ENCODE results near the gene AKAP13. TPM values are rescaled to one million over a fixed set of nuclear protein-coding genes. Genes with fewer than 3 reads are reported as not detected.
"Not testable (repeated sequence)": the region's sequence is repeated elsewhere in the genome, so short reads cannot be mapped to it uniquely, and the experiment has no call there.

AKAP13 gene
- polyA plus RNA-seq, 1 donor from 2014 or later, result 10.0 TPM

GRCh38 chr15:85483955-85484354 lies 103.6 kb downstream of the AKAP13 start:
- H3K36me3 ChIP-seq (ENCODE audit: insufficient read depth, low read length); H3K9me2 ChIP-seq (ENCODE audit: insufficient read depth, low read length); H3K79me2 ChIP-seq (replicated peaks; ENCODE audit: insufficient read depth, low read length); H4K20me1 ChIP-seq (ENCODE audit: insufficient read depth); H3K4me3 ChIP-seq (ENCODE audit: low read length); H3K27me3 ChIP-seq (ENCODE audit: insufficient read depth, low read depth, low read length); H3K9ac ChIP-seq (ENCODE audit: low read length); H3F3A ChIP-seq (ENCODE audit: insufficient read depth, low read length, poor library complexity, severe bottlenecking); H3K9me3 ChIP-seq (ENCODE audit: low read length); H2AFZ ChIP-seq (ENCODE audit: low read depth, low read length); H3K27ac ChIP-seq (ENCODE audit: low read length); H3K4me2 ChIP-seq (ENCODE audit: low read length): not testable (repeated sequence)

DNA sequence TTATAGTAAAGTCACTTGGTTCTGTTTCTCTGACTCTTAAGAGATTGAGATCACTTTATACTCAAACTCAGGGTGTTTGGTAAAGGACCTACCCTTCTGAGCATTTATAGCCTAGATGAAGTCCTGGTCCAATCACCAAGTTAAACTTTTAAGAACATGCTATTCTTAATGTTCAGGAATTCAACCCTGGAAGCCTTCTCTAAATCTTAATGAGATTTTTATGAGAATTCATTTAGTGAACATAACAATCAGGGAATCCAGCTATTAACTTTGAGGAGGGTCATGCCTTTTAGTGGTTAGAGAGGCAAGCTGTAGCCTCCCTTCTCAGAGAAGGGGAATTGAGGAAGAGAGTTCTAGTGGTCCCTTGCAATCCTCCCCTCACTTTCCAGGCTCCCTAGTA lies 104.5 kb downstream of the AKAP13 start:
- H3K27me3 ChIP-seq (ENCODE audit: insufficient read depth, low read depth, low read length); H3K36me3 ChIP-seq (ENCODE audit: insufficient read depth, low read length); H3K4me3 ChIP-seq (ENCODE audit: low read length); H3K4me2 ChIP-seq (ENCODE audit: low read length); H3K79me2 ChIP-seq (replicated peaks; ENCODE audit: insufficient read depth, low read length); H3F3A ChIP-seq (ENCODE audit: insufficient read depth, low read length, poor library complexity, severe bottlenecking); H4K20me1 ChIP-seq (ENCODE audit: insufficient read depth); H3K9me3 ChIP-seq (ENCODE audit: low read length); H3K9me2 ChIP-seq (ENCODE audit: insufficient read depth, low read length); H2AFZ ChIP-seq (ENCODE audit: low read depth, low read length); H3K27ac ChIP-seq (ENCODE audit: low read length); H3K9ac ChIP-seq (ENCODE audit: low read length): not testable (repeated sequence)

GRCh38 chr15:85485956-85486567 lies 105.7 kb downstream of the AKAP13 start:
- Histone ChIP-seq H3F3A (ENCODE audit: insufficient read depth, low read length, poor library complexity, severe bottlenecking) (no peaks in the 10 kb centered on the region), H3K4me2 (ENCODE audit: low read length) (no peak overlapping the region), H2AFZ (ENCODE audit: low read depth, low read length) (no peak overlapping the region), H3K79me2 (replicated peaks; ENCODE audit: insufficient read depth, low read length) (no peaks in the 10 kb centered on the region), H4K20me1 (ENCODE audit: insufficient read depth) (no peaks in the 10 kb centered on the region), H3K9me2 (ENCODE audit: insufficient read depth, low read length) (no peaks in the 10 kb centered on the region), H3K4me3 (ENCODE audit: low read length) (no peak overlapping the region), H3K9ac (ENCODE audit: low read length) (no peak overlapping the region), H3K9me3 (ENCODE audit: low read length) (no peaks in the 10 kb centered on the region), H3K27me3 (ENCODE audit: insufficient read depth, low read depth, low read length) (no peaks in the 10 kb centered on the region), H3K36me3 (ENCODE audit: insufficient read depth, low read length) (no peaks in the 10 kb centered on the region), H3K27ac (ENCODE audit: low read length) (no peak overlapping the region)
- TF ChIP-seq EP300 (conservative IDR thresholded peaks at IDR 0.05; ENCODE audit: poor library complexity, severe bottlenecking), result no peak
- peak; percentile 89 for TF ChIP-seq SMC3 (conservative IDR thresholded peaks at IDR 0.05; ENCODE audit: poor library complexity)
- TF ChIP-seq, protein P1, sequence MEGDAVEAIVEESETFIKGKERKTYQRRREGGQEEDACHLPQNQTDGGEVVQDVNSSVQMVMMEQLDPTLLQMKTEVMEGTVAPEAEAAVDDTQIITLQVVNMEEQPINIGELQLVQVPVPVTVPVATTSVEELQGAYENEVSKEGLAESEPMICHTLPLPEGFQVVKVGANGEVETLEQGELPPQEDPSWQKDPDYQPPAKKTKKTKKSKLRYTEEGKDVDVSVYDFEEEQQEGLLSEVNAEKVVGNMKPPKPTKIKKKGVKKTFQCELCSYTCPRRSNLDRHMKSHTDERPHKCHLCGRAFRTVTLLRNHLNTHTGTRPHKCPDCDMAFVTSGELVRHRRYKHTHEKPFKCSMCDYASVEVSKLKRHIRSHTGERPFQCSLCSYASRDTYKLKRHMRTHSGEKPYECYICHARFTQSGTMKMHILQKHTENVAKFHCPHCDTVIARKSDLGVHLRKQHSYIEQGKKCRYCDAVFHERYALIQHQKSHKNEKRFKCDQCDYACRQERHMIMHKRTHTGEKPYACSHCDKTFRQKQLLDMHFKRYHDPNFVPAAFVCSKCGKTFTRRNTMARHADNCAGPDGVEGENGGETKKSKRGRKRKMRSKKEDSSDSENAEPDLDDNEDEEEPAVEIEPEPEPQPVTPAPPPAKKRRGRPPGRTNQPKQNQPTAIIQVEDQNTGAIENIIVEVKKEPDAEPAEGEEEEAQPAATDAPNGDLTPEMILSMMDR (IDR thresholded peaks at IDR 0.05; ENCODE audit: poor library complexity, severe bottlenecking), result peak; percentile 90
- TF ChIP-seq RAD21 (conservative IDR thresholded peaks at IDR 0.05), result peak; percentile 93

GRCh38 chr15:85487796-85488195 lies 107.4 kb downstream of the AKAP13 start:
- H3K27me3 ChIP-seq (ENCODE audit: insufficient read depth, low read depth, low read length); H3K9me2 ChIP-seq (ENCODE audit: insufficient read depth, low read length); H4K20me1 ChIP-seq (ENCODE audit: insufficient read depth); H3K79me2 ChIP-seq (replicated peaks; ENCODE audit: insufficient read depth, low read length); H2AFZ ChIP-seq (ENCODE audit: low read depth, low read length); H3F3A ChIP-seq (ENCODE audit: insufficient read depth, low read length, poor library complexity, severe bottlenecking); H3K27ac ChIP-seq (ENCODE audit: low read length); H3K36me3 ChIP-seq (ENCODE audit: insufficient read depth, low read length); H3K4me2 ChIP-seq (ENCODE audit: low read length); H3K4me3 ChIP-seq (ENCODE audit: low read length); H3K9ac ChIP-seq (ENCODE audit: low read length); H3K9me3 ChIP-seq (ENCODE audit: low read length): not testable (repeated sequence)

Data from neural cell (in vitro differentiated cells).